GM21619 (cell line): ENCODE data around the gene PDE9A.
"Not testable (repeated sequence)": the region's sequence is repeated elsewhere in the genome, so short reads cannot be mapped to it uniquely, and the experiment has no call there.

Experiments
- ATAC-seq: cut with Tn5 transposase; IDR thresholded peaks from one replicate; pipeline ENCODE4 v1.9.1; 2021; ENCODE audit not compliant: unreplicated experiment

The PDE9A gene

DNA sequence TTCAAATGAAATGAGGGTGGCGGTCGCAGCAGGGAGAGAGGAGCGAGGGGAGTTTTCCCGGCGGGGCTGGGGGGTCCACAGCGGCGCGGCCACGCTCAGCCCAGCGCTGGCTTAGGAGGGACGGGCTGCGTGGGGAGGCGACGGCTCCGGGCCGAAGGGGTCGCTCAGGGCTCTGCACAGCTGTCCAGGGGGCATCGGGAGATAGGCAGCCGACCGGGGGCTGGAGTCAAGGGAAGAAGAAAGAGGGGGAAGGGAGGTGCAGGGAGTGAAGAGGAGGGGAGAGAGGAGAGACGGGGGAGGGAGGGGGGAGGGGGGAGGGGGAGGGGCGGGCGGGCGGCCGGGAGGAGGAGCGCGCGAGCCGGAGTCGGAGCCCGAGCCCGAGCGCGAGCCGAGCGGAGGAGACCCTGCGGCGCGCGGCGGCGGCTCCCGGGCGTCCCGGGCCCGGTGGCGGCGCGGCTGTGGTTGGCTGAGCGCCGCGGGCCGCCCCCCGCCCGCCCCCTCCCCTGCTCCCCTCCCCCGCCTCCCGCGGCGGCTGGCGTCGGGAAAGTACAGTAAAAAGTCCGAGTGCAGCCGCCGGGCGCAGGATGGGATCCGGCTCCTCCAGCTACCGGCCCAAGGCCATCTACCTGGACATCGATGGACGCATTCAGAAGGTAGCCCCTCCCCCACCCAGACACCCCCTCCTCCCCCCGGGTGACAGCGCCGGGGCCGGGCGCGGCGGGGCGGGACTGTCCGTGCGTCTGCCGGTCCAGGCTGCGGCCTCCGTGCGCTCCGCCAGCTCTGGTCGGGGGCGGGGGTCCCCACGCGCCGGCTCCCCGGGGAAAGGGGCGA is at the start of gene PDE9A:
TSS of gene PDE9A (plus strand) at position 391 of the 831 bp plus-strand sequence. CDS start at position 585, 194 bp downstream.
- no peak for ATAC-seq

DNA sequence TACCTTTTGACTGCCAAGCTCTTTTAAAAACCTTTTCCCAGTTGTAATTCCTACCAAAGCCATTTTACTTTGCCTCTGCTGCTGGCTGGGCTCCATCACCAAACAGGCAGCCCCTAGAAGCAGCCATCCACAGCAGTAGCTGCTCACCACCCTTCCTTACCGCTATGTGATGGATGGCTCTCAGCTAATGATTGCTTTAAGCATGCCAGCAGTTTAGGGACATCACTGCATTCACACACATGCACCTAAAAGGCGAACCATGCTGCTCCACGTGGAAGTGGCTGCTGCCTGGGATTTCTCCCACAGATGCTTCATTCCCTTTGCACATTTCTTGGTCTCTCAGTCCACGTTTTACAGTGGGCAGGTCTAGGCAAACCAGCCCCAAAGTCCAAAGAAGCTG is 46.3 kb upstream of the PDE9A start:
- no peak for ATAC-seq

DNA sequence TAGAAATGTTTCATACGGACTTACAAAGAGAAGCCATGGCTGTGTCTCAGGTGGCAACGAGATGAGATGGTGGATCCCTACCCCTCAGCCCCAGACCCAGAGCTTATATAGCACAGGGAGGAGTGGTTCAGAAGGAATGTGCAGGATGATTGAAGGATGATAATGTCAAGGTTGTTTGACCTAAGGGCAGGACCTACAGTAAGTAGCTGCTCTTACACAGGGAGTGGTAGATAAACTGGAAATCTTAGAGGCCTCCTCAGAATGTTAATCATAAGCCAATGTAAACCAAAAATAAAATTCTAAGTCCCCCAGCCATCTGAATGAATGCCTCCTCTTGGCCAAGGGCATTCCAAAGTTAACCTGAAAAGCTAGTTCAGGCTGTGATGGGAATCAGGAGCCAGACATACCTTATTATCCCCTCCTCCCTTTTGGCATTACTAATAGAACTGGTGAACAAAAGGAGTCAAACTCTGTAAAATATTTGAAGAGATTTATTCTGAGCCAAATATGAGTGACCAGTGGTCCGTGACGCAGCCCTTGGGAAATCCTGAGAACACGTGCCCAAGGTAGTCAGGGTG is 45.8 kb upstream of the PDE9A start:
- ATAC-seq: no peak

DNA sequence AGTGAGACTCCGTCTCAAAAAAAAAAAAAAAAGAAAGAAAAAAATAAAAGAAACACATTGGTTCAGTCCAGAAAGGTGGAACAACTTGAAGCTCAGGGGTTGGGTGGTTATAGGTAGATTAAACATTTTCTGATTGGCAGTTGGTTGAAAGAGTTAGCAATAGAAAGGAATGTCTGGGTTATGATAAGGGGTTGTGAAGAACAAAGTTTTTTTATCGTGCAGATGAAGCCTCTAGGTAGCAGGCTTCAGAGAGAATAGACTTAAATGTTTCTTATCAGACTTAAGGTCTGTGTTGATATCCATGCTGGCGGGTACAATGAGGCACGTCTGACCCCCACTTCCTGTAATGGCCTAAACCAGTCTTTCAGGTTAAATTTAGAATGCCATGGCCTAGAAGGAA is 45.0 kb upstream of the PDE9A start:
- ATAC-seq: no peak

DNA sequence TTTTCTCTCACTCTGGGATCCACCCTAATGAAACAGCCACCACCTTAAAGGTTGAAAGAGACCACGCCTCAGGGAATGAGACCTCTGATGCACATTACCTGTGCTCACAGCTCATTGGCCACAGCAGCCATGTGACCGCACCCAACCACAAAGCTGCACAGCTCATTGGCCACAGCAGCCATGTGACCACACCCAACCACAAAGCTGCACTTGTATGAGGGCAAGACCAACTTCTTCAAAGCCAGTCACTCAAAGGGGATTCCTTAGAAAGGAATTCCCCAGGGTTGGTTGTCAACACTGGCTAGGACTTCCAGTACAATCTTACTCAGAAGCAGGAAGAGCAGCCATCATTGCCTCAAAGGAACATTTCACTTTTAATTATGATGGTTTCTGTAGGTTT is 43.6 kb upstream of the PDE9A start:
- no peak for ATAC-seq

DNA sequence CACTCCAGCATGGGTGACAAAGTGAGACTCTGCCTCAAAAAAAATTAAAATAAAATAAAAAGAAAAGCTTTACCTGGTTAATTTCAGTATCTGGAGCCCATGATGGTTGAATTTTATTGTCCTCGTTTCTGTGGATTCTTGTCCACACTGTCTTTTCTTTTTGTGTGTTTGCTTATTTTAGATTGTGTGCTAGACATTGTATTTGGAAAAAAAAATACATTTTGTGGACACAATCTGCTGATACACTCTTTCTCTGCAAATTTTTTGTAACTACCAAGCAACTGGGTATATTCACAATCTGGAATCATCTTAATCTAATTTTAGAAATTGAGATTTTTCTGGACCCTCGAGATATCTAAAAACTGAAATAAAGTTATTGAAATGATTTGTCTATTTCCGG is 41.6 kb upstream of the PDE9A start:
- ATAC-seq: no peak

- no peak for ATAC-seq
Observed at GRCh38 chr21:42612390-42612789, 41.0 kb upstream of the PDE9A start.

DNA sequence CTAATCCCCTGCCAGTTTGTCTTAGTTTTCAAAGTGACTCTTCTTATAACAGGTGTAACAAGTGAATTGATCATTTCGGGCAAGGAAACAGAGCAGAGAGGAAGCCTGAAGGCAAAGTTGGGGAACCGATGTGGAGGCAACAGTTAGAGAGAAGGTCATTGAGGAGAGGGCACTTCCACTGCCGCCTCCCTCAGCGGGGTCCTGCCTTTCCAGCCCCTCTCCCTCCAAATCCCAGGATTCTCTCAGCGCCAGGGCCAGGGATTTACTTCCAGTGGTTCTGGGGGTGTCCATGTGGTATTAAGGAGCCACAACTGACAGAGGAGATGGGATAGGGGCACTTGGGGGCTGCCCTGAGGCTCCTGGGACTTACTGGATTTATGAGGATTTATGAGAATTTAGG is 39.7 kb upstream of the PDE9A start:
- ATAC-seq: no peak

- no peak for ATAC-seq
Observed at GRCh38 chr21:42614396-42614795, 39.0 kb upstream of the PDE9A start.

GRCh38 chr21:42614811-42615351 is 38.5 kb upstream of the PDE9A start:
- ATAC-seq: no peak

DNA sequence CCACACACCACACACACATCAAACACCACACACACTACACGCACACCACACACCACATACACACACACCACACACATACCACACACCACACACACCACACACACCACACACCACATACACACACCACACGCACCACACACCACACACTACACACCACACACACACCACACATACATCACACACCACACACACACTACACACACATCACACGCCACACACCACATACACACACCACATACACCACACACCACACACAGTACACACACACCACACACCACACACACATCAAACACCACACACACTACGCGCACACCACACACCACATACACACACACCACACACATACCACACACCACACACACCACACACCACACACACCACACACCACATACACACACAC is 38.0 kb upstream of the PDE9A start:
- not testable (repeated sequence) for ATAC-seq

DNA sequence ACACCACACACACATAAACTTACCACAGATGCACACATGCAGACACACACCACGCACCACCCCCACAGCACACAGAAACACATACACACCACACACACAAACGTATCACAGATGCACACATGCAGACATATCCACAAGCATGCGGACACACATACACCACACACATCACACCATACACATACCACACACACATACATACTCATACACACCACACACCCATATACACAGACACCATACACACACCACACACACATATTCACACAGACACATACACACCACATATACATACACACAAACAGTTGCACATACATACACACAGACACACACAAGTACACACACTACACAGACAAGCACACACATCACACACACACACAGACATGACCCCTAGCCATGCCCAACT is 37.5 kb upstream of the PDE9A start:
- ATAC-seq: no peak

GRCh38 chr21:42616446-42616845 is 37.0 kb upstream of the PDE9A start:
- ATAC-seq: no peak

DNA sequence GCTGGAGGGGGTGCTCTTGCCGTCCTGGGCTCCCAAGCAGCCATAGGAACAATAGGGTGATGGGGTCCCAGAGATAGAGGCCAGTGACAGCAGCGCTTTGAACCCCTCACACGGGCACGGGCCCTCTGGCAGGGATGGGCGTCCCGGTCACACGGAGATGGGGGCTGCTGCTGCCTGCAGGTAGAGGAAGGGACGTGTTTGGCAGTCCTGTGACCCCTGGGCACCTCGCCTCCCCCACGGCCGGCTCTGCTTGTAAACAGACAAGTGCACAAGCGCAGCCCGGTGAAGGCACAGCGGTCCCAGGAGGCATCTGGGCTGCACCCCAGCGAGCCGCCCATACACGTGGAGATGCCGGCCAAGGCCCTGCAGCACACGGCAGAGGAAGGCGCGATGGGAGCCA is 36.5 kb upstream of the PDE9A start:
- ATAC-seq: no peak

DNA sequence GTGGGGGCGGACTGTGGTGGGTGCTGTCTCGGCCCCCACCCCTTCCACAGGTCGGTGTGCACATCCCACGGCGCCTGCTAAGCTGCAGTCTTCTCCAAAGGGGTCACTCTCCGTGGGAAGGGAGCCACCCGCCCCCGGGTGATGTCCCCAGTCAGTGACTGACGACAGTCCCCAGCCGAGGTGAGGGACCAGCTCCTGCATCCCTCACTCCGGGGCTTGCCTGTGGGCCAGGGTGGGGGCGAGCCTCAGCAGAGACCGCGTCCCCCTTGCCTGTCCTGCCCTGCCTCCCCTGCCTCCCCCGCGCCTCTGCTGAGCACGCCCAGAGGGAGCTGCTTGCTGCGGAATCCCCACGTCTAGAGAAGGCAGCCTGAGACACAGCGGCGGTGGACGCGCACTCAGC is 35.9 kb upstream of the PDE9A start:
- no peak for ATAC-seq

GRCh38 chr21:42618707-42619102 is 34.7 kb upstream of the PDE9A start:
- no peak for ATAC-seq

DNA sequence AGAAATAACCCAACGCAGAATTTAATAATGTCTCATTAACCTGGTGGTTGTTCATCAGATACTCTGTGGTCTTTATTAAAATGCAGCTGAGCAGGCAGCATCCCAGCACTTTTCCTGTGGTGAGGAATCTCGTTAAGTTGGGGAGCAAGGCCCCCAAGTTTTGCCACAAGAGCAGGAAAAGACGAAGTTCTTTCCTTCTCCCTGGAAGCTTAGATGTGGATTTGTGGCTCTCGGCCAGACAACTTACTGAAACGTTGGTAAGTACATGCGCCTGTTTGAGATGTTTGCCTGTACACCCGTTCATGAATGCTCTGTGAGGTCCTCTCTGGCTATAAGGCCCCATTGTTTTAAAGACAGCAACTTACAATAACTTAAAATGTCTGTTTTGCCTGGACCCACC is 34.3 kb upstream of the PDE9A start:
- ATAC-seq: no peak

GRCh38 chr21:42619841-42620240 is 33.6 kb upstream of the PDE9A start:
- ATAC-seq: no peak

GRCh38 chr21:42621166-42621818 is 32.1 kb upstream of the PDE9A start:
- no peak for ATAC-seq

GRCh38 chr21:42621819-42622177 is 31.6 kb upstream of the PDE9A start:
- no peak for ATAC-seq

GRCh38 chr21:42622284-42622683 is 31.1 kb upstream of the PDE9A start:
- no peak for ATAC-seq

- ATAC-seq: no peak
Observed at GRCh38 chr21:42623694-42624093, 29.7 kb upstream of the PDE9A start.
